ENCODE data around the gene LZIC.
A peak's percentile ranks its signal among the peaks of the same experiment; 100 is the strongest.

LZIC gene

GRCh38 chr1:9886092-9886742, 57.0 kb downstream of the LZIC start:
- DNase-seq (ENCODE audit: low read depth) = no peak

GRCh38 chr1:9884805-9885204, 58.4 kb downstream of the LZIC start:
- DNase-seq (ENCODE audit: low read depth) = no peak

- no peak for DNase-seq (ENCODE audit: low read depth)
These were observed 59.4 kb downstream of the LZIC start for GRCh38 chr1:9883585-9884449.

- DNase-seq (ENCODE audit: low read depth) = no peak
These were observed 60.3 kb downstream of the LZIC start for GRCh38 chr1:9882945-9883303.

- peak; percentile 62 for DNase-seq (ENCODE audit: low read depth)
These were observed 60.8 kb downstream of the LZIC start for GRCh38 chr1:9882296-9882944.

- no peak for DNase-seq (ENCODE audit: low read depth)
These were observed 61.3 kb downstream of the LZIC start for GRCh38 chr1:9881838-9882249.
